WTC11 (cell line): ENCODE data around the gene ISL2.

Experiments
- HMGA2 ChIP-seq: fragments of 250-450 bp; sonication (Bioruptor Pico); IDR thresholded peaks from 2 replicates; pipeline ENCODE4 v1.4.0; 2021; ENCODE audit warnings: mild to moderate bottlenecking, moderate library complexity
- JUN ChIP-seq: sonication (generic); formaldehyde crosslinking; IDR thresholded peaks from 2 replicates; pipeline ENCODE4 v1.8.0; 2023; ENCODE audit warnings: mild to moderate bottlenecking, missing genetic modification reagents
- MAX ChIP-seq: sonication (generic); formaldehyde crosslinking; IDR thresholded peaks from 2 replicates; pipeline ENCODE4 v1.8.0; 2022; ENCODE audit warnings: mild to moderate bottlenecking, missing genetic modification reagents
- NFYB ChIP-seq: sonication (generic); formaldehyde crosslinking; conservative IDR thresholded peaks from 2 replicates; pipeline ENCODE4 v1.8.0; 2022; ENCODE audit warnings: low read depth, missing genetic modification reagents
- NR2C2 ChIP-seq: sonication (generic); formaldehyde crosslinking; IDR thresholded peaks from 2 replicates; pipeline ENCODE4 v1.8.0; 2022; ENCODE audit warnings: mild to moderate bottlenecking, missing genetic modification reagents
- NR3C1 ChIP-seq: sonication (generic); formaldehyde crosslinking; conservative IDR thresholded peaks from 2 replicates; pipeline ENCODE4 v1.8.1; 2023; ENCODE audit warnings: low read depth, mild to moderate bottlenecking, missing genetic modification reagents
- PRDM15 ChIP-seq: sonication (generic); formaldehyde crosslinking; IDR thresholded peaks from 2 replicates; pipeline ENCODE4 v1.8.0; 2022; ENCODE audit warnings: missing genetic modification reagents
- STAT6 ChIP-seq: sonication (generic); formaldehyde crosslinking; conservative IDR thresholded peaks from 2 replicates; pipeline ENCODE4 v1.8.1; 2023; ENCODE audit warnings: mild to moderate bottlenecking, low read depth, missing genetic modification reagents, moderate library complexity
- TP53 ChIP-seq: sonication (generic); formaldehyde crosslinking; IDR thresholded peaks from 2 replicates; pipeline ENCODE4 v1.8.1; 2023; ENCODE audit warnings: mild to moderate bottlenecking, missing genetic modification reagents
- ZNF138 ChIP-seq: sonication (generic); formaldehyde crosslinking; conservative IDR thresholded peaks from 2 replicates; pipeline ENCODE4 v1.8.1; 2022; ENCODE audit warnings: mild to moderate bottlenecking, moderate library complexity, missing genetic modification reagents
- TF ChIP-seq, protein P1 (sequence below): sonication (generic); formaldehyde crosslinking; IDR thresholded peaks from 2 replicates; pipeline ENCODE4 v1.8.1; 2022; ENCODE audit warnings: low read depth, missing genetic modification reagents, borderline replicate concordance
- TF ChIP-seq, protein P2 (sequence below): fragments of 200-600 bp; IDR thresholded peaks from 2 replicates; pipeline ENCODE4 v1.8.0; 2022; ENCODE audit warnings: antibody characterized with exemption
- TF ChIP-seq, protein P3 (sequence below): sonication (generic); formaldehyde crosslinking; IDR thresholded peaks from 2 replicates; pipeline ENCODE4 v1.8.0; 2022; ENCODE audit warnings: mild to moderate bottlenecking, missing genetic modification reagents

- TF ChIP-seq PRDM15 (CRISPR knock-in tag) (no peak), JUN (CRISPR knock-in tag) (no peak), MAX (CRISPR knock-in tag) (no peak), NR2C2 (CRISPR knock-in tag) (no peak), ZNF138 (CRISPR knock-in tag) (no peak), NFYB (no peak), HMGA2 (CRISPR knock-in tag) (no peak), TP53 (no peak), NR3C1 (no peak), STAT6 (CRISPR knock-in tag) (no peak)
- TF ChIP-seq, protein P1, sequence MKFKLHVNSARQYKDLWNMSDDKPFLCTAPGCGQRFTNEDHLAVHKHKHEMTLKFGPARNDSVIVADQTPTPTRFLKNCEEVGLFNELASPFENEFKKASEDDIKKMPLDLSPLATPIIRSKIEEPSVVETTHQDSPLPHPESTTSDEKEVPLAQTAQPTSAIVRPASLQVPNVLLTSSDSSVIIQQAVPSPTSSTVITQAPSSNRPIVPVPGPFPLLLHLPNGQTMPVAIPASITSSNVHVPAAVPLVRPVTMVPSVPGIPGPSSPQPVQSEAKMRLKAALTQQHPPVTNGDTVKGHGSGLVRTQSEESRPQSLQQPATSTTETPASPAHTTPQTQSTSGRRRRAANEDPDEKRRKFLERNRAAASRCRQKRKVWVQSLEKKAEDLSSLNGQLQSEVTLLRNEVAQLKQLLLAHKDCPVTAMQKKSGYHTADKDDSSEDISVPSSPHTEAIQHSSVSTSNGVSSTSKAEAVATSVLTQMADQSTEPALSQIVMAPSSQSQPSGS (CRISPR knock-in tag), result no peak
- TF ChIP-seq, protein P2, sequence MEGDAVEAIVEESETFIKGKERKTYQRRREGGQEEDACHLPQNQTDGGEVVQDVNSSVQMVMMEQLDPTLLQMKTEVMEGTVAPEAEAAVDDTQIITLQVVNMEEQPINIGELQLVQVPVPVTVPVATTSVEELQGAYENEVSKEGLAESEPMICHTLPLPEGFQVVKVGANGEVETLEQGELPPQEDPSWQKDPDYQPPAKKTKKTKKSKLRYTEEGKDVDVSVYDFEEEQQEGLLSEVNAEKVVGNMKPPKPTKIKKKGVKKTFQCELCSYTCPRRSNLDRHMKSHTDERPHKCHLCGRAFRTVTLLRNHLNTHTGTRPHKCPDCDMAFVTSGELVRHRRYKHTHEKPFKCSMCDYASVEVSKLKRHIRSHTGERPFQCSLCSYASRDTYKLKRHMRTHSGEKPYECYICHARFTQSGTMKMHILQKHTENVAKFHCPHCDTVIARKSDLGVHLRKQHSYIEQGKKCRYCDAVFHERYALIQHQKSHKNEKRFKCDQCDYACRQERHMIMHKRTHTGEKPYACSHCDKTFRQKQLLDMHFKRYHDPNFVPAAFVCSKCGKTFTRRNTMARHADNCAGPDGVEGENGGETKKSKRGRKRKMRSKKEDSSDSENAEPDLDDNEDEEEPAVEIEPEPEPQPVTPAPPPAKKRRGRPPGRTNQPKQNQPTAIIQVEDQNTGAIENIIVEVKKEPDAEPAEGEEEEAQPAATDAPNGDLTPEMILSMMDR, result no peak
- TF ChIP-seq, protein P3, sequence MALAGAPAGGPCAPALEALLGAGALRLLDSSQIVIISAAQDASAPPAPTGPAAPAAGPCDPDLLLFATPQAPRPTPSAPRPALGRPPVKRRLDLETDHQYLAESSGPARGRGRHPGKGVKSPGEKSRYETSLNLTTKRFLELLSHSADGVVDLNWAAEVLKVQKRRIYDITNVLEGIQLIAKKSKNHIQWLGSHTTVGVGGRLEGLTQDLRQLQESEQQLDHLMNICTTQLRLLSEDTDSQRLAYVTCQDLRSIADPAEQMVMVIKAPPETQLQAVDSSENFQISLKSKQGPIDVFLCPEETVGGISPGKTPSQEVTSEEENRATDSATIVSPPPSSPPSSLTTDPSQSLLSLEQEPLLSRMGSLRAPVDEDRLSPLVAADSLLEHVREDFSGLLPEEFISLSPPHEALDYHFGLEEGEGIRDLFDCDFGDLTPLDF (CRISPR knock-in tag), result no peak
These were observed 21.9 kb downstream of the ISL2 start for GRCh38 chr15:76358453-76358852.
